Ectodermal cell (in vitro differentiated cells): Measurements from ENCODE around the gene ZNF786.
"Not testable (repeated sequence)": the region's sequence is repeated elsewhere in the genome, so short reads cannot be mapped to it uniquely, and the experiment has no call there.

Source experiments
- H3K27ac ChIP-seq: 2 replicates; pipeline ENCODE4 v1.7.0; 2013; ENCODE audit warnings: mild to moderate bottlenecking, low read depth, low read length; ENCODE audit not compliant: insufficient read depth, poor library complexity, severe bottlenecking
- H3K27me3 ChIP-seq: 2 replicates; pipeline ENCODE4 v1.7.0; 2013; ENCODE audit warnings: mild to moderate bottlenecking, low read length; ENCODE audit not compliant: insufficient read depth, control insufficient read depth, poor library complexity, severe bottlenecking
- H3K36me3 ChIP-seq: one replicate; pipeline ENCODE4 v1.7.0; 2013; ENCODE audit warnings: low read length; ENCODE audit not compliant: control insufficient read depth, insufficient read depth
- H3K4me1 ChIP-seq: one replicate; pipeline ENCODE4 v1.7.0; 2013; ENCODE audit warnings: low read length; ENCODE audit not compliant: control insufficient read depth, insufficient read depth
- H3K4me3 ChIP-seq: 2 replicates; pipeline ENCODE4 v1.7.0; 2013; ENCODE audit warnings: low read depth, low read length, control low read depth; ENCODE audit not compliant: insufficient read depth
- H3K9me3 ChIP-seq: 2 replicates; pipeline ENCODE4 v1.7.0; 2013; ENCODE audit warnings: mild to moderate bottlenecking, low read length, moderate library complexity; ENCODE audit not compliant: control insufficient read depth
- WGBS, 2 experiments: methylation state at CpG; one replicate each; pipeline ENCODE4 v1.1.7; 2013; ENCODE audit warnings: missing lambda C conversion rate in 2 of 2; 5-methylcytosine and 5-hydroxymethylcytosine counted together

Gene ZNF786

DNA sequence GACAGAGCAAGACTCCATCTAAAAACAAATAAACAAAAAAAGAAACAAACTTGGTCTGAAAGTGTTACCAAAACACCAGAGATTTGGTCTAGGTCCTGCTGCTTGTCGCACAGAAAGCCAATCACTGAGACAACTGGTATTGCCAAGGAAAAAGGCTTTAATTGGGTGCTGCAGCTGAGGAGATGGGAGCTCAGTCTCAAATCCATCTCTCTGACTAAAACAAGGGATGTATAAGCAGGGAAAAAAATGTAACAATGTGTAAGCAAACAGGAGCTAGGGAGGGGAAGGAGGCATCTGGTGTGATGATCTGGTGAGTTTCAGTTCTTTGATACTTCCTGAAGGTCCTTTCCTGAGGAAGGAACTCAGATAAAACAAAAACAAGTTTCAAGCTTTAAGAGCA lies 53.8 kb downstream of the ZNF786 start:
- Histone ChIP-seq H3K4me1 (no peaks in the 10 kb centered on the region), H3K9me3 (no peaks in the 10 kb centered on the region), H3K4me3 (no peak overlapping the region), H3K27me3 (no peaks in the 10 kb centered on the region), H3K27ac (no peak overlapping the region), H3K36me3 (no peaks in the 10 kb centered on the region)
- WGBS, 2 experiments, result 91 to 100% methylated on average over 1 of the region's 1 CpG

DNA sequence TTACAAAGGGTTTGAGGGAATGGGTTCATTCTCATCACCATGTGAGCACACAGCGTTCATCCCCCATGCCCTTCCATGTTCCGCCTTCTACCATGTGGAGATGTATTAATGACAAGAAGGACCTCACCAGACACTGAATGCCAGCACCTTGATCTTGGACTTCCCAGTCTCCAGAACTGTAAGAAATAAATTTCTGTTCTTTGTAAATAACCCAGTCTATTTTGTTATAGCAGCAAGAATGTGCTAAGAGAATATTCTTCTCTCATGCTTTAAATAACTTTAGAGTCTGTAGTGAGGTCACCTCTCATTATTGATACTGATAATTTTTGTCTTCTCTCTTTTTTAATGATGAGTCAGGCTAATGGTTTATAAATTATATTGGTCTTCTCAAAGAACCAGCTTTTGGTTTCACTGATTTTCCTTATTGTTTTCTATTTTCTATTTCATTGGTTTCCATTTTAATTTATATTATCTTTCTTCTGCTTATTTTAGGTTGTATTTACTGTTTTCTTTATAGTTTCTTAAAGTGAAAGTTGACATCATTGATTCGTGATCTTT lies 59.1 kb downstream of the ZNF786 start:
- no peak overlapping the region for H3K4me3 ChIP-seq
- H3K27me3 ChIP-seq, result peaks cover 7% of the 10 kb centered on the region
- peaks cover 7% of the 10 kb centered on the region for H3K4me1 ChIP-seq
- H3K36me3 ChIP-seq, result no peaks in the 10 kb centered on the region
- H3K9me3 ChIP-seq, result no peaks in the 10 kb centered on the region
- no peak overlapping the region for H3K27ac ChIP-seq
- 96 to 100% methylated on average over 2 of the region's 3 CpGs for WGBS, 2 experiments

GRCh38 chr7:149030439-149030838 lies 60.1 kb downstream of the ZNF786 start:
- not testable (repeated sequence) for H3K4me3 ChIP-seq, H3K9me3 ChIP-seq, H3K27me3 ChIP-seq, H3K4me1 ChIP-seq, H3K36me3 ChIP-seq, H3K27ac ChIP-seq
- WGBS, 2 experiments, result 90 to 93% methylated on average over 9 of the region's 9 CpGs

- 0% methylated on average over 87 of the region's 87 CpGs for WGBS, 2 experiments
Measured at GRCh38 chr7:149028346-149029109, 62.0 kb downstream of the ZNF786 start, which contains the start of gene PDIA4. TSS of gene PDIA4 (minus strand) at chr7:149028505. CDS start at chr7:149028408, 97 bp downstream.

DNA sequence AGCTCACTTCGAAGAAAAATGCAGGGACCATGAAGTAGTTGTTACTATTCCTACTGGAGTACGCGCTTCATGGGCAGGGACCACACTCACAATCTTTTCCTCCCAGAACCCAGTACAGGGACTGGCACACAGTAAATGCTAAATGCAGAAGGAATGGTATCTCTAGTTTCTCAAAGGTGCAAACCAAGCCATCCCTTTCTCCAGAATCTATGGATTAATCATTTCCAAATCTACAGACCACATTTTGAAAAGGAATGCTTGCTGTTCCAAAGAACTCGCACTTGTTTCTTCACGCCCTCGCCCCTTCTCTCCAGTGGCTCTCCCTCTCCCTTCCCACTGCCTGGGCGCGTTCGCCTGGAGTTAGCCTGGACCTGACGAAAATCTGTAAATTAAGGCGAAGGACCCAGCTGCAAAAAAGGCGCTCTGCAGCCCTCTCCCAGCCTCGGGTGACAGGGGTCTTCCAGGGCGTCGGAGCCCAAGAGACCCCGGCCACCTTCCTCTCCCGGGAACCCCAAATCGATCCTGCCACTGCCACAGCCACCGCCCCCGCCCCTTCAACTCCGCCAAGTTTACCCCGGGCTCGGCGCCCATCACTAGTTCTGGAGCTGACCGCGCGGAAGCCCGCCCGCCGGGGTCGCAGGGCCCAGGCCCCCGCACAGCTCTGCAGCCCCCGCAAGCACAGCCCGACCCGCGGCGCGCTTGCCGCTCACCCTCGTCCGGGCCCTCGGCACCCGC lies 62.7 kb downstream of the ZNF786 start:
- Histone ChIP-seq H3K4me3 (peak overlapping the region; percentile 74), H3K9me3 (no peaks in the 10 kb centered on the region), H3K27ac (peak overlapping the region; percentile 89), H3K27me3 (peaks cover 7% of the 10 kb centered on the region), H3K36me3 (no peaks in the 10 kb centered on the region), H3K4me1 (peaks cover 11% of the 10 kb centered on the region)
- 1 to 2% methylated on average over 43 of the region's 43 CpGs for WGBS, 2 experiments

More at GRCh38 chr7:149028346-149029109, 62.0 kb downstream of the ZNF786 start, which contains the start of gene PDIA4:
- H3K4me1 ChIP-seq, result peaks cover 7% of the 10 kb centered on the region
- no peaks in the 10 kb centered on the region for H3K9me3 ChIP-seq
- peak within 1 kb of the TSS; percentile 74 for H3K4me3 ChIP-seq
- peak within 1 kb of the TSS; percentile 89 for H3K27ac ChIP-seq
- no peaks in the 10 kb centered on the region for H3K36me3 ChIP-seq
- H3K27me3 ChIP-seq, result peaks cover 7% of the 10 kb centered on the region

- no peaks in the 10 kb centered on the region for H3K36me3 ChIP-seq
- no peaks in the 10 kb centered on the region for H3K9me3 ChIP-seq
- 72 to 81% methylated on average over 8 to 9 of the region's 10 CpGs for WGBS, 2 experiments
- H3K27ac ChIP-seq, result no peak overlapping the region
- H3K4me3 ChIP-seq, result peak overlapping the region; percentile 74
- H3K4me1 ChIP-seq, result peaks cover 11% of the 10 kb centered on the region
- H3K27me3 ChIP-seq, result peaks cover 7% of the 10 kb centered on the region
Measured at GRCh38 chr7:149027055-149027454, 63.5 kb downstream of the ZNF786 start.

DNA sequence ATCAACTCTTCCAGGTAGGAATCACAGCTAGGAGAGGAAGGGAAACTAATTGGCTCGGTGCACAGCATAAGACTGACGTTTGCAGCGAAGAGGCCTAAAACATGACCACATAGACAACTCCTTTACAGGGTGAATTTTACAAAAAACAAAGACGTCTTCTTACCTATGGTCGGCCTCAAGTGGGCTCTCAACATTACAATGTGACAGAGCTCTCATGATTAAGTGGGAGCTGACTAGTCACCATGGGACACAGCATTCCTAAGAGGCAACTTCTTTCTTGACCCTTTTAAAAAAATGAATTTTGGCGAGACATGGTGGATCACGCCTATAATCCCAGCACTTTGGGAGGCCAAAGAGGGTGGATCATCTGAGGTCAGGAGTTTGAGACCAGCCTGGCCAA lies 66.9 kb downstream of the ZNF786 start:
- WGBS, 2 experiments, result 82 to 85% methylated on average over 7 of the region's 7 CpGs
- Histone ChIP-seq H3K36me3 (peaks cover 11% of the 10 kb centered on the region), H3K27ac (no peak overlapping the region)

DNA sequence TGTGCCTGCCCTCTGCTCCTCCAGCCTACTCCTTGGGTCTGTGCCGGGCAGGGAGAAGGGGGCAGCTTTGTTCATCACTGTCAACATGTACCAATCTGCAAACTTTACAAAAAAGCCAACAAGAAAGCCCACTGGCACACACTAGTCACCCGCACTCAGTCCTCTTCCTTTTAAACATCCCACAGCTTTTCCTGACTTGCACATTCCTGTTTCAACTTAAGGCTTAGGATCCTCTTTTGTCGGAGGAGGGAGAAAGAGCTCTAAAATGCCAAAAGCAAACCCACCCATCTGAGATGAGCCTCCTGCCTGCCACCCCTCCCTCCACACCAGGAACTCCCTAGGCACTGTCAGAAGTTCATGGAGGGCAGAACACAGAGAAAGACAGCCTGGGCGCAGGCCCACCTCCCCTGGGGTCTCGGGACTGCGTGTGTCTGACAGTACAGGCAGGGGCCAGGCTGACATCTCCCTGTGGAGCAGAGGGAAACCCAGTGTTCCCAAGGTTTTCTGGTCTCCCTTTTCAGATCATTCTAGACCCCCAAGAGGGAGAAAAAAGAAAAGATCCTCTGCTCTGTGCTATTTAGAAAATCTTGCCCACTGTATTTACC lies 67.7 kb downstream of the ZNF786 start:
- Histone ChIP-seq H3K27ac (peak overlapping the region; percentile 16), H3K4me1 (peaks cover 11% of the 10 kb centered on the region), H3K4me3 (no peak overlapping the region), H3K36me3 (peaks cover 14% of the 10 kb centered on the region), H3K27me3 (no peaks in the 10 kb centered on the region), H3K9me3 (no peaks in the 10 kb centered on the region)
- 84 to 88% methylated on average over 6 of the region's 6 CpGs for WGBS, 2 experiments

More for the DNA sequence above, 66.9 kb downstream of the ZNF786 start:
- Histone ChIP-seq H3K9me3 (no peaks in the 10 kb centered on the region), H3K27me3 (no peaks in the 10 kb centered on the region), H3K4me3 (no peak overlapping the region), H3K4me1 (peaks cover 11% of the 10 kb centered on the region)

DNA sequence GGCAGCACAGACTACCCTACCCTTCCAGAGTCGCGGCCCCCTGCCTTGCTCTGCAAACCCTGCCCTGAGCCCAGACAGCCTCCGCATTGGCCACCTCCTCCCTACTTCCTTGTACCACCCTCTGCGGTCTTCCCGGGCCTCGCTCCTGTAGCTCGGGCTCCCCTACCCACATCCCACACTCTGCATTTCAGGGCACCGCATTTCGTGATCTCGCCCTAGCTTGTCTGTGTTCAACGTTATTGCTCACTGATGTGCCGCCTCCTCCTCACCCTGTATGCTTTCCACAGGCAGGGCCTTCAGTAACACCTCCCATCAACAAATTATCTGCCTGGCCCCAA lies 68.8 kb downstream of the ZNF786 start:
- H3K27ac ChIP-seq, result no peak overlapping the region
- H3K36me3 ChIP-seq, result peaks cover 14% of the 10 kb centered on the region
- no peaks in the 10 kb centered on the region for H3K27me3 ChIP-seq
- H3K4me1 ChIP-seq, result peaks cover 6% of the 10 kb centered on the region
- 91 to 92% methylated on average over 12 of the region's 12 CpGs for WGBS, 2 experiments
- H3K4me3 ChIP-seq, result no peak overlapping the region
- H3K9me3 ChIP-seq, result no peaks in the 10 kb centered on the region

DNA sequence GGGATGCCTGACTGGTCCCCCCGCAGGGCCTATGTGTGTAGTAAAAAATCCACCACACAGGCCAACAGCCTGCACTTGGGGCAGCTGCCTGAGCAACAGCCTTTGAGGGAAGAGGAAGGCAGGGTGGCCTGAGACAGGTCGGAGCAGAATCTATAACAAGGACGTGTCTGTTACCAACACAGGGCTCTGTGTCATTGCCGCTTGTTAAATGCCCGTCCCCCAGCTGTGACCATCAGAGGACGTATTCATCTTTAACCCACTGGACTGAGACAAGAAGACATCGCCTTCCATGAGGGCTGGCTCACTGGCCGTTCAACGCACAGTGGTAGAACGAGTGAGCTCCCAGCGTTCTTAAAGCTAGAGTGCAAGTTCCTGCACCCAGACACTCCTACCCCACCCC lies 70.0 kb downstream of the ZNF786 start:
- WGBS, 2 experiments, result 93 to 97% methylated on average over 11 of the region's 11 CpGs
- no peaks in the 10 kb centered on the region for H3K9me3 ChIP-seq
- peaks cover 4% of the 10 kb centered on the region for H3K4me1 ChIP-seq
- peaks cover 20% of the 10 kb centered on the region for H3K36me3 ChIP-seq
- H3K27ac ChIP-seq, result no peak overlapping the region
- H3K4me3 ChIP-seq, result no peak overlapping the region
- H3K27me3 ChIP-seq, result no peaks in the 10 kb centered on the region
